T47D (cell line): ENCODE measurements around the gene ORC5.
A peak's percentile ranks its signal among the peaks of the same experiment; 100 is the strongest.
"Not testable (repeated sequence)": the region's sequence is repeated elsewhere in the genome, so short reads cannot be mapped to it uniquely, and the experiment has no call there.

Experiments
- DNase-seq, 2 experiments: peaks; one replicate each; pipeline versions ENCODE4 v3.0.0 to v3.0.0-alpha.2; 2011 to 2012; ENCODE audit warnings: low read depth in 1 of 2, low spot score in 1 of 2
- JUND ChIP-seq: IDR thresholded peaks from 2 replicates; pipeline ENCODE4 v1.6.1; 2012; ENCODE audit warnings: low read depth
- in situ Hi-C: cut with HindIII; loops from 2 replicates; pipeline ENCODE4 v1.10.0; 2016; ENCODE audit warnings: low sequenced_read_pairs, low pct_unique_long_range_greater_than_20kb

ORC5 gene

GRCh38 chr7:104207731-104208420, at the start of gene ORC5:
Gene ORC5 (minus strand): TSS chr7:104208013. CDS start chr7:104207904, 109 bp downstream.
- peak; percentile 64 to 79 for DNase-seq
- in situ Hi-C loops = no loop called here
- no peak for TF ChIP-seq JUND

- no peak for DNase-seq
- in situ Hi-C loops = no loop called here
- TF ChIP-seq JUND = no peak
Measured at GRCh38 chr7:104255616-104256015, 47.8 kb upstream of the ORC5 start.

- no peak for TF ChIP-seq JUND
- in situ Hi-C loops = no loop called here
Measured at GRCh38 chr7:104255194-104255593, 47.4 kb upstream of the ORC5 start.

GRCh38 chr7:104254696-104255095, 46.9 kb upstream of the ORC5 start:
- DNase-seq = no peak
- TF ChIP-seq JUND = no peak
- in situ Hi-C loops = no loop called here

More at GRCh38 chr7:104255194-104255593, 47.4 kb upstream of the ORC5 start:
- DNase-seq = no peak

- in situ Hi-C loops = no loop called here
- peak in 1 of 2 experiments; percentile 30 for DNase-seq
- TF ChIP-seq JUND = no peak
Measured at GRCh38 chr7:104252409-104253134, 44.8 kb upstream of the ORC5 start.

- in situ Hi-C loops = no loop called here
- no peak for TF ChIP-seq JUND
- DNase-seq = no peak
Measured at GRCh38 chr7:104242638-104243037, 34.8 kb upstream of the ORC5 start.

GRCh38 chr7:104241538-104242209, 33.9 kb upstream of the ORC5 start:
- no peak for DNase-seq
- in situ Hi-C loops = no loop called here
- TF ChIP-seq JUND = no peak

- DNase-seq = no peak
- in situ Hi-C loops = no loop called here
- no peak for TF ChIP-seq JUND
Measured at GRCh38 chr7:104241135-104241534, 33.3 kb upstream of the ORC5 start.

GRCh38 chr7:104240401-104240800, 32.6 kb upstream of the ORC5 start:
- no peak for TF ChIP-seq JUND
- DNase-seq = no peak
- in situ Hi-C loops = no loop called here

- in situ Hi-C loops, DNase-seq: not testable (repeated sequence)
Measured at GRCh38 chr7:104234990-104235389, 27.2 kb upstream of the ORC5 start.

- peak; percentile 31 to 49 for DNase-seq
- no peak for TF ChIP-seq JUND
- in situ Hi-C loops = no loop called here
Measured at GRCh38 chr7:104231054-104232046, 23.5 kb upstream of the ORC5 start.

GRCh38 chr7:104230606-104231005, 22.8 kb upstream of the ORC5 start:
- DNase-seq = no peak
- TF ChIP-seq JUND = no peak
- in situ Hi-C loops = no loop called here
